ENCODE results near the gene EPN2.
"Not testable (repeated sequence)": the region's sequence is repeated elsewhere in the genome, so short reads cannot be mapped to it uniquely, and the experiment has no call there.

GRCh38 chr17:19218914-19219313, 18.3 kb upstream of the EPN2 start:
- TF ChIP-seq, protein P1, sequence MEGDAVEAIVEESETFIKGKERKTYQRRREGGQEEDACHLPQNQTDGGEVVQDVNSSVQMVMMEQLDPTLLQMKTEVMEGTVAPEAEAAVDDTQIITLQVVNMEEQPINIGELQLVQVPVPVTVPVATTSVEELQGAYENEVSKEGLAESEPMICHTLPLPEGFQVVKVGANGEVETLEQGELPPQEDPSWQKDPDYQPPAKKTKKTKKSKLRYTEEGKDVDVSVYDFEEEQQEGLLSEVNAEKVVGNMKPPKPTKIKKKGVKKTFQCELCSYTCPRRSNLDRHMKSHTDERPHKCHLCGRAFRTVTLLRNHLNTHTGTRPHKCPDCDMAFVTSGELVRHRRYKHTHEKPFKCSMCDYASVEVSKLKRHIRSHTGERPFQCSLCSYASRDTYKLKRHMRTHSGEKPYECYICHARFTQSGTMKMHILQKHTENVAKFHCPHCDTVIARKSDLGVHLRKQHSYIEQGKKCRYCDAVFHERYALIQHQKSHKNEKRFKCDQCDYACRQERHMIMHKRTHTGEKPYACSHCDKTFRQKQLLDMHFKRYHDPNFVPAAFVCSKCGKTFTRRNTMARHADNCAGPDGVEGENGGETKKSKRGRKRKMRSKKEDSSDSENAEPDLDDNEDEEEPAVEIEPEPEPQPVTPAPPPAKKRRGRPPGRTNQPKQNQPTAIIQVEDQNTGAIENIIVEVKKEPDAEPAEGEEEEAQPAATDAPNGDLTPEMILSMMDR (IDR thresholded peaks at IDR 0.05), result not testable (repeated sequence)
- TF ChIP-seq POLR2A (IDR thresholded peaks at IDR 0.05), result not testable (repeated sequence)

Data from thyroid gland (tissue), 4 donors.